SK-N-SH (cell line): Measurements from ENCODE around the gene FMN2. TPM values are rescaled to one million over a fixed set of nuclear protein-coding genes. Genes with fewer than 3 reads are reported as not detected.

ENCODE experiments used
- CTCF ChIA-PET: fragments of 300-600, 350-600 bp; formaldehyde crosslinking; extraction: SDS; loops from one replicate; lab custom pipeline; 2021; lab: Yijun Ruan, JAX
- POLR2A ChIA-PET: fragments of 350-600 bp; sonication (Branson Sonifier 250); formaldehyde crosslinking; extraction: SDS; loops from one replicate; lab custom pipeline; 2020; ENCODE audit warnings: antibody characterized with exemption, inconsistent platforms; lab: Yijun Ruan, JAX
- DNase-seq: peaks from one replicate; pipeline ENCODE4 v3.0.0; 2012
- H2AFZ ChIP-seq: fragments of 200-600 bp; sonication (generic); 2 replicates; pipeline ENCODE4 v1.8.1; 2016; ENCODE audit warnings: antibody characterized with exemption, mild to moderate bottlenecking, low read depth
- H3F3A ChIP-seq: fragments of 200-600 bp; sonication (generic); replicated peaks from 2 replicates; pipeline ENCODE3; 2016; ENCODE audit warnings: antibody characterized with exemption, mild to moderate bottlenecking; ENCODE audit not compliant: insufficient read depth
- H3K27ac ChIP-seq, 2 experiments: fragments of 200-500 bp in 1 of 2; fragments of 200-600 bp in 1 of 2; sonication (Bioruptor generic) in 1 of 2; sonication (generic), shearing (Covaris generic) in 1 of 2; 2 replicates each; pipeline versions ENCODE4 v1.5.1 to v1.6.1; 2014 to 2016; ENCODE audit warnings: low read depth in 2 of 2, inconsistent platforms in 1 of 2, low read length in 1 of 2, mild to moderate bottlenecking in 1 of 2, mixed read lengths in 1 of 2
- H3K27me3 ChIP-seq: fragments of 200-600 bp; sonication (generic), shearing (Covaris generic); 2 replicates; pipeline ENCODE4 v1.6.1; 2016; ENCODE audit warnings: mixed run types; ENCODE audit not compliant: insufficient read depth
- H3K36me3 ChIP-seq, 2 experiments: fragments of 200-500 bp in 1 of 2; fragments of 200-600 bp in 1 of 2; sonication (Bioruptor generic) in 1 of 2; sonication (generic) in 1 of 2; replicated peaks in 1 of 2; 2 replicates each; pipeline versions ENCODE3 to v1.5.1; 2014 to 2016; ENCODE audit warnings: low read length in 1 of 2, mild to moderate bottlenecking in 1 of 2; ENCODE audit not compliant: insufficient read depth in 2 of 2, control insufficient read depth in 1 of 2
- H3K4me1 ChIP-seq, 2 experiments: fragments of 200-500 bp in 1 of 2; fragments of 200-600 bp in 1 of 2; sonication (Bioruptor generic) in 1 of 2; sonication (generic), shearing (Covaris generic) in 1 of 2; 2 replicates each; pipeline versions ENCODE4 v1.5.1 to v1.6.1; 2014 to 2016; ENCODE audit warnings: low read depth in 1 of 2, low read length in 1 of 2, mixed run types in 1 of 2; ENCODE audit not compliant: insufficient read depth in 2 of 2, control insufficient read depth in 1 of 2
- H3K4me2 ChIP-seq: fragments of 200-600 bp; sonication (generic), shearing (Covaris generic); 2 replicates; pipeline ENCODE4 v1.6.1; 2017; ENCODE audit warnings: mixed run types
- H3K4me3 ChIP-seq, 2 experiments: fragments of 200-500 bp in 1 of 2; fragments of 200-600 bp in 1 of 2; sonication (Bioruptor generic) in 1 of 2; sonication (generic), shearing (Covaris generic) in 1 of 2; 2 replicates each; pipeline versions ENCODE4 v1.5.1 to v1.8.1; 2014 to 2016; ENCODE audit warnings: low read depth in 2 of 2, inconsistent platforms in 1 of 2, low read length in 1 of 2, mild to moderate bottlenecking in 1 of 2, mixed read lengths in 1 of 2, moderate library complexity in 1 of 2
- H3K79me2 ChIP-seq: fragments of 200-600 bp; sonication (generic); 2 replicates; pipeline ENCODE4 v1.8.1; 2017; ENCODE audit warnings: mild to moderate bottlenecking; ENCODE audit not compliant: insufficient read depth
- H3K9ac ChIP-seq: fragments of 200-600 bp; sonication (generic); 2 replicates; pipeline ENCODE4 v1.6.1; 2017; ENCODE audit warnings: mixed run types
- H3K9me2 ChIP-seq: fragments of 200-600 bp; sonication (generic); 2 replicates; pipeline ENCODE4 v1.6.1; 2017; ENCODE audit warnings: mixed run types
- H3K9me3 ChIP-seq: fragments of 200-600 bp; sonication (generic); 2 replicates; pipeline ENCODE4 v1.6.1; 2017; ENCODE audit warnings: mixed run types, mild to moderate bottlenecking, moderate library complexity
- H4K20me1 ChIP-seq: fragments of 200-600 bp; sonication (generic); 2 replicates; pipeline ENCODE4 v1.6.1; 2017; ENCODE audit warnings: mild to moderate bottlenecking, mixed run types; ENCODE audit not compliant: insufficient read depth
- ELF1 ChIP-seq: IDR thresholded peaks from 2 replicates; pipeline ENCODE4 v1.4.0; 2012
- EP300 ChIP-seq, 2 experiments: IDR thresholded peaks; 2 replicates each; pipeline versions ENCODE4 v1.4.0 to v1.6.1; 2012; ENCODE audit warnings: borderline replicate concordance in 1 of 2, low read depth in 1 of 2, low read length in 1 of 2
- GATA2 ChIP-seq: sonication (generic); formaldehyde crosslinking; IDR thresholded peaks from 2 replicates; pipeline ENCODE4 v1.5.0; 2020; ENCODE audit warnings: mild to moderate bottlenecking, missing genetic modification reagents
- MAX ChIP-seq: IDR thresholded peaks from 2 replicates; pipeline ENCODE4 v1.4.0; 2012; ENCODE audit warnings: low read depth
- PBX3 ChIP-seq: IDR thresholded peaks from 2 replicates; pipeline ENCODE4; 2012
- POLR2AphosphoS5 ChIP-seq: IDR thresholded peaks from 2 replicates; pipeline ENCODE4 v1.6.1; 2012; ENCODE audit warnings: low read depth, low read length
- RCOR1 ChIP-seq: fragments of 150-350 bp; IDR thresholded peaks from 2 replicates; pipeline ENCODE4 v1.6.1; 2017; ENCODE audit warnings: antibody characterized with exemption, low read length
- RXRA ChIP-seq: IDR thresholded peaks from 2 replicates; pipeline ENCODE4 v1.4.0; 2012; ENCODE audit warnings: low read depth, mild to moderate bottlenecking, borderline replicate concordance
- SIN3A ChIP-seq: IDR thresholded peaks from 2 replicates; pipeline ENCODE4 v1.6.1; 2012; ENCODE audit warnings: low read depth, mild to moderate bottlenecking, low read length, moderate library complexity, borderline replicate concordance
- TCF12 ChIP-seq: IDR thresholded peaks from 2 replicates; pipeline ENCODE4 v1.4.0; 2012
- WGBS: methylation state at CpG from one replicate; pipeline ENCODE4 v1.1.6; 2017; ENCODE audit warnings: low lambda C conversion rate; 5-methylcytosine and 5-hydroxymethylcytosine counted together
- polyA plus RNA-seq, 3 experiments: library from polyadenylated mRNA; depleted of rRNA; stranded (reverse); fragments of >200 nt; gene quantifications; 2 replicates each; pipeline ENCODE4 v1.2.3, GENCODE V29; 2012
- TF ChIP-seq, protein P1 (sequence below): fragments of 200-600 bp; sonication (generic); IDR thresholded peaks from 2 replicates; pipeline ENCODE4 v1.6.1; 2017; ENCODE audit warnings: antibody characterized with exemption, mild to moderate bottlenecking, moderate library complexity
- TF ChIP-seq, protein P2 (sequence below): IDR thresholded peaks from 2 replicates; pipeline ENCODE4 v1.4.0; 2012; ENCODE audit warnings: low read depth, borderline replicate concordance
- TF ChIP-seq, protein P3 (sequence below): IDR thresholded peaks from 2 replicates; pipeline ENCODE4 v1.6.1; 2012; ENCODE audit warnings: mild to moderate bottlenecking, low read depth, low read length, moderate library complexity

The FMN2 gene
- polyA plus RNA-seq, 1 of the 3 experiments (the other 2 are of a cell fraction): 7.2 TPM

GRCh38 chr1:240314845-240315801 is 223.4 kb downstream of the FMN2 start:
- Histone ChIP-seq H3K79me2 (peaks cover 92% of the 10 kb centered on the region), H3K9ac (no peak overlapping the region), H3K4me3 (no peak overlapping the region), H3K9me3 (no peaks in the 10 kb centered on the region), H3K27me3 (no peaks in the 10 kb centered on the region)
- CTCF ChIA-PET: interaction anchor here (1.3 kb wide), 1 partner anchor 9 kb away, joined by 3 read pairs; no protein-coding TSS in a partner anchor
- no peak for DNase-seq
- TF ChIP-seq POLR2AphosphoS5: no peak
- TF ChIP-seq TCF12: peak; percentile 46; the same call in 1 of the 2 replicates
- TF ChIP-seq, all 33 proteins: peak for 1
- POLR2A ChIA-PET: interaction anchor here (0.6 kb wide), 1 partner anchor 11 kb away, joined by 3 read pairs; no protein-coding TSS in a partner anchor
- peak overlapping the region; percentile 48 to 70; a peak in 2 of 4 replicates for H3K27ac ChIP-seq
- no peaks in the 10 kb centered on the region for H3K9me2 ChIP-seq
- no peak overlapping the region for H3K4me2 ChIP-seq
- no peak overlapping the region for H2AFZ ChIP-seq
- peaks cover 35% of the 10 kb centered on the region for H3F3A ChIP-seq
- H3K4me1 ChIP-seq: peaks cover 8 to 20% of the 10 kb centered on the region in 2 experiments; a peak in 2 of 4 replicates
- peaks cover 6 to 35% of the 10 kb centered on the region in 2 experiments for H3K36me3 ChIP-seq
- 94% methylated on average over 3 of the region's 3 CpGs for WGBS
- H4K20me1 ChIP-seq: no peaks in the 10 kb centered on the region

GRCh38 chr1:240319998-240320397 is 228.3 kb downstream of the FMN2 start:
- peaks cover 4 to 33% of the 10 kb centered on the region in 2 experiments for H3K36me3 ChIP-seq
- H3K79me2 ChIP-seq: peaks cover 98% of the 10 kb centered on the region
- H3K9me2 ChIP-seq: no peaks in the 10 kb centered on the region
- no peak overlapping the region for H3K9ac ChIP-seq
- 96% methylated on average over 3 of the region's 3 CpGs for WGBS
- no peak overlapping the region for H3K4me3 ChIP-seq
- H3K4me2 ChIP-seq: no peak overlapping the region
- no peaks in the 10 kb centered on the region for H3K27me3 ChIP-seq
- no peak for DNase-seq
- TF ChIP-seq RXRA (no peak), MAX (no peak), RCOR1 (no peak), EP300 (IDR thresholded peaks at IDR 0.05; ENCODE audit: borderline replicate concordance in 1 of 2, low read depth in 1 of 2, low read length in 1 of 2) (no peak), ELF1 (no peak), GATA2 (no peak), SIN3A (no peak), PBX3 (no peak)
- TF ChIP-seq, protein P1, sequence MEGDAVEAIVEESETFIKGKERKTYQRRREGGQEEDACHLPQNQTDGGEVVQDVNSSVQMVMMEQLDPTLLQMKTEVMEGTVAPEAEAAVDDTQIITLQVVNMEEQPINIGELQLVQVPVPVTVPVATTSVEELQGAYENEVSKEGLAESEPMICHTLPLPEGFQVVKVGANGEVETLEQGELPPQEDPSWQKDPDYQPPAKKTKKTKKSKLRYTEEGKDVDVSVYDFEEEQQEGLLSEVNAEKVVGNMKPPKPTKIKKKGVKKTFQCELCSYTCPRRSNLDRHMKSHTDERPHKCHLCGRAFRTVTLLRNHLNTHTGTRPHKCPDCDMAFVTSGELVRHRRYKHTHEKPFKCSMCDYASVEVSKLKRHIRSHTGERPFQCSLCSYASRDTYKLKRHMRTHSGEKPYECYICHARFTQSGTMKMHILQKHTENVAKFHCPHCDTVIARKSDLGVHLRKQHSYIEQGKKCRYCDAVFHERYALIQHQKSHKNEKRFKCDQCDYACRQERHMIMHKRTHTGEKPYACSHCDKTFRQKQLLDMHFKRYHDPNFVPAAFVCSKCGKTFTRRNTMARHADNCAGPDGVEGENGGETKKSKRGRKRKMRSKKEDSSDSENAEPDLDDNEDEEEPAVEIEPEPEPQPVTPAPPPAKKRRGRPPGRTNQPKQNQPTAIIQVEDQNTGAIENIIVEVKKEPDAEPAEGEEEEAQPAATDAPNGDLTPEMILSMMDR: no peak
- TF ChIP-seq, protein P2, sequence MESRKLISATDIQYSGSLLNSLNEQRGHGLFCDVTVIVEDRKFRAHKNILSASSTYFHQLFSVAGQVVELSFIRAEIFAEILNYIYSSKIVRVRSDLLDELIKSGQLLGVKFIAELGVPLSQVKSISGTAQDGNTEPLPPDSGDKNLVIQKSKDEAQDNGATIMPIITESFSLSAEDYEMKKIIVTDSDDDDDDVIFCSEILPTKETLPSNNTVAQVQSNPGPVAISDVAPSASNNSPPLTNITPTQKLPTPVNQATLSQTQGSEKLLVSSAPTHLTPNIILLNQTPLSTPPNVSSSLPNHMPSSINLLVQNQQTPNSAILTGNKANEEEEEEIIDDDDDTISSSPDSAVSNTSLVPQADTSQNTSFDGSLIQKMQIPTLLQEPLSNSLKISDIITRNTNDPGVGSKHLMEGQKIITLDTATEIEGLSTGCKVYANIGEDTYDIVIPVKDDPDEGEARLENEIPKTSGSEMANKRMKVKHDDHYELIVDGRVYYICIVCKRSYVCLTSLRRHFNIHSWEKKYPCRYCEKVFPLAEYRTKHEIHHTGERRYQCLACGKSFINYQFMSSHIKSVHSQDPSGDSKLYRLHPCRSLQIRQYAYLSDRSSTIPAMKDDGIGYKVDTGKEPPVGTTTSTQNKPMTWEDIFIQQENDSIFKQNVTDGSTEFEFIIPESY: no peak
- TF ChIP-seq, protein P3, sequence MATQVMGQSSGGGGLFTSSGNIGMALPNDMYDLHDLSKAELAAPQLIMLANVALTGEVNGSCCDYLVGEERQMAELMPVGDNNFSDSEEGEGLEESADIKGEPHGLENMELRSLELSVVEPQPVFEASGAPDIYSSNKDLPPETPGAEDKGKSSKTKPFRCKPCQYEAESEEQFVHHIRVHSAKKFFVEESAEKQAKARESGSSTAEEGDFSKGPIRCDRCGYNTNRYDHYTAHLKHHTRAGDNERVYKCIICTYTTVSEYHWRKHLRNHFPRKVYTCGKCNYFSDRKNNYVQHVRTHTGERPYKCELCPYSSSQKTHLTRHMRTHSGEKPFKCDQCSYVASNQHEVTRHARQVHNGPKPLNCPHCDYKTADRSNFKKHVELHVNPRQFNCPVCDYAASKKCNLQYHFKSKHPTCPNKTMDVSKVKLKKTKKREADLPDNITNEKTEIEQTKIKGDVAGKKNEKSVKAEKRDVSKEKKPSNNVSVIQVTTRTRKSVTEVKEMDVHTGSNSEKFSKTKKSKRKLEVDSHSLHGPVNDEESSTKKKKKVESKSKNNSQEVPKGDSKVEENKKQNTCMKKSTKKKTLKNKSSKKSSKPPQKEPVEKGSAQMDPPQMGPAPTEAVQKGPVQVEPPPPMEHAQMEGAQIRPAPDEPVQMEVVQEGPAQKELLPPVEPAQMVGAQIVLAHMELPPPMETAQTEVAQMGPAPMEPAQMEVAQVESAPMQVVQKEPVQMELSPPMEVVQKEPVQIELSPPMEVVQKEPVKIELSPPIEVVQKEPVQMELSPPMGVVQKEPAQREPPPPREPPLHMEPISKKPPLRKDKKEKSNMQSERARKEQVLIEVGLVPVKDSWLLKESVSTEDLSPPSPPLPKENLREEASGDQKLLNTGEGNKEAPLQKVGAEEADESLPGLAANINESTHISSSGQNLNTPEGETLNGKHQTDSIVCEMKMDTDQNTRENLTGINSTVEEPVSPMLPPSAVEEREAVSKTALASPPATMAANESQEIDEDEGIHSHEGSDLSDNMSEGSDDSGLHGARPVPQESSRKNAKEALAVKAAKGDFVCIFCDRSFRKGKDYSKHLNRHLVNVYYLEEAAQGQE: no peak
- CTCF ChIA-PET: no interaction called here
- no peaks in the 10 kb centered on the region for H4K20me1 ChIP-seq
- peaks cover 0 to 3% of the 10 kb centered on the region in 2 experiments; a peak in 1 of 4 replicates for H3K4me1 ChIP-seq
- H3K27ac ChIP-seq: no peak overlapping the region
- no peak overlapping the region for H2AFZ ChIP-seq
- POLR2A ChIA-PET: no interaction called here
- H3F3A ChIP-seq: no peaks in the 10 kb centered on the region
- H3K9me3 ChIP-seq: no peaks in the 10 kb centered on the region
